Dermis microvascular lymphatic vessel endothelial cell (primary cell): ENCODE data around the gene GUCA2B. TPM values are rescaled to one million over a fixed set of nuclear protein-coding genes. Genes with fewer than 3 reads are reported as not detected.

Experiments used
- DNase-seq, 2 donors: peaks; one replicate each; pipeline versions ENCODE4 v3.0.0 to v3.0.0-alpha.2; 2010; ENCODE audit warnings: low read depth in 2 of 2
- total RNA-seq: library from RNA; depleted of rRNA; stranded (reverse); fragments of >200 nt; gene quantifications from 2 replicates; pipeline ENCODE4 v1.2.1, GENCODE V29; 2014

The GUCA2B gene
- total RNA-seq = not detected in 2 replicates

GRCh38 chr1:42152907-42153600, at the start of gene GUCA2B:
Gene GUCA2B (plus strand): TSS chr1:42153410. CDS start chr1:42153451, 41 bp downstream.
- DNase-seq = no peak

GRCh38 chr1:42105025-42105424, 48.2 kb upstream of the GUCA2B start:
- DNase-seq = no peak

- no peak for DNase-seq
Measured at GRCh38 chr1:42108309-42108708, 44.9 kb upstream of the GUCA2B start.

- DNase-seq = no peak
Measured at GRCh38 chr1:42109600-42109999, 43.6 kb upstream of the GUCA2B start.

- no peak for DNase-seq
Measured at GRCh38 chr1:42114229-42114628, 39.0 kb upstream of the GUCA2B start.

- DNase-seq = no peak
Measured at GRCh38 chr1:42117214-42117613, 36.0 kb upstream of the GUCA2B start.

GRCh38 chr1:42118125-42118524, 35.1 kb upstream of the GUCA2B start:
- DNase-seq = no peak

- no peak for DNase-seq
Measured at GRCh38 chr1:42122408-42122807, 30.8 kb upstream of the GUCA2B start.

- no peak for DNase-seq
Measured at GRCh38 chr1:42125552-42125951, 27.7 kb upstream of the GUCA2B start.

GRCh38 chr1:42127767-42128166, 25.4 kb upstream of the GUCA2B start:
- DNase-seq = no peak

GRCh38 chr1:42128499-42128898, 24.7 kb upstream of the GUCA2B start:
- DNase-seq = no peak

GRCh38 chr1:42128964-42129363, 24.2 kb upstream of the GUCA2B start:
- no peak for DNase-seq

GRCh38 chr1:42130061-42130660, 23.0 kb upstream of the GUCA2B start:
- no peak for DNase-seq

- no peak for DNase-seq
Measured at GRCh38 chr1:42133390-42133789, 19.8 kb upstream of the GUCA2B start.

GRCh38 chr1:42133809-42134526, 19.2 kb upstream of the GUCA2B start:
- DNase-seq = no peak

GRCh38 chr1:42135426-42135825, 17.8 kb upstream of the GUCA2B start:
- DNase-seq = no peak

- DNase-seq = no peak
Measured at GRCh38 chr1:42136466-42136865, 16.7 kb upstream of the GUCA2B start.

- DNase-seq = no peak
Measured at GRCh38 chr1:42137766-42138165, 15.4 kb upstream of the GUCA2B start.

GRCh38 chr1:42138586-42138985, 14.6 kb upstream of the GUCA2B start:
- DNase-seq = no peak

GRCh38 chr1:42139444-42139843, 13.8 kb upstream of the GUCA2B start:
- no peak for DNase-seq

GRCh38 chr1:42140191-42140590, 13.0 kb upstream of the GUCA2B start:
- no peak for DNase-seq

GRCh38 chr1:42141978-42142377, 11.2 kb upstream of the GUCA2B start:
- DNase-seq = no peak
